ENCODE results near the gene CLRN2. TPM values are rescaled to one million over a fixed set of nuclear protein-coding genes. Genes with fewer than 3 reads are reported as not detected.

Gene CLRN2
- total RNA-seq, 1 experiment from 2014 or later: not detected

DNA sequence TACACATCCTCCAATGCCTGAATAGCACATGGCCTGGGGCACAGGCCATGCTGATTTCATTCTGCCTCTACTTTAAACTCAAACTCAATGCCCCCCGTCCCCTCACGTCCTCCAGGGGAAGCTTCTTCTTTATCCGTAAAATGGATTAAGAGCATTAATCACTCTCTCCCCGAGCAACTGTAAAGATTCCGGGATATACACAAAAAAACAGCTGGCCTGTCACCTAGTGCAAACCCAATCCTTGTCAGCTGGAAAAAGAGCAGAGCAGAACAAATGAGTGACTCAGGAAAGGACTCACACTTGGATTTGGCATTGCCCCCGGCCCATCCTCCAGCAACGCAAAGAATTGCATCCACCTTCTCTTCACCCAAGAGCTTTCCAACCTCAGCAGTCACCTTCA, 10.9 kb upstream of the CLRN2 start:
- DNase-seq (ENCODE audit: low read depth, low spot score) (no peak), ATAC-seq (no peak)
- TF ChIP-seq, protein P1, sequence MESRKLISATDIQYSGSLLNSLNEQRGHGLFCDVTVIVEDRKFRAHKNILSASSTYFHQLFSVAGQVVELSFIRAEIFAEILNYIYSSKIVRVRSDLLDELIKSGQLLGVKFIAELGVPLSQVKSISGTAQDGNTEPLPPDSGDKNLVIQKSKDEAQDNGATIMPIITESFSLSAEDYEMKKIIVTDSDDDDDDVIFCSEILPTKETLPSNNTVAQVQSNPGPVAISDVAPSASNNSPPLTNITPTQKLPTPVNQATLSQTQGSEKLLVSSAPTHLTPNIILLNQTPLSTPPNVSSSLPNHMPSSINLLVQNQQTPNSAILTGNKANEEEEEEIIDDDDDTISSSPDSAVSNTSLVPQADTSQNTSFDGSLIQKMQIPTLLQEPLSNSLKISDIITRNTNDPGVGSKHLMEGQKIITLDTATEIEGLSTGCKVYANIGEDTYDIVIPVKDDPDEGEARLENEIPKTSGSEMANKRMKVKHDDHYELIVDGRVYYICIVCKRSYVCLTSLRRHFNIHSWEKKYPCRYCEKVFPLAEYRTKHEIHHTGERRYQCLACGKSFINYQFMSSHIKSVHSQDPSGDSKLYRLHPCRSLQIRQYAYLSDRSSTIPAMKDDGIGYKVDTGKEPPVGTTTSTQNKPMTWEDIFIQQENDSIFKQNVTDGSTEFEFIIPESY (IDR thresholded peaks at IDR 0.05; ENCODE audit: extremely low read depth, insufficient replicate concordance, low read length): no peak
- TF ChIP-seq, protein P2, sequence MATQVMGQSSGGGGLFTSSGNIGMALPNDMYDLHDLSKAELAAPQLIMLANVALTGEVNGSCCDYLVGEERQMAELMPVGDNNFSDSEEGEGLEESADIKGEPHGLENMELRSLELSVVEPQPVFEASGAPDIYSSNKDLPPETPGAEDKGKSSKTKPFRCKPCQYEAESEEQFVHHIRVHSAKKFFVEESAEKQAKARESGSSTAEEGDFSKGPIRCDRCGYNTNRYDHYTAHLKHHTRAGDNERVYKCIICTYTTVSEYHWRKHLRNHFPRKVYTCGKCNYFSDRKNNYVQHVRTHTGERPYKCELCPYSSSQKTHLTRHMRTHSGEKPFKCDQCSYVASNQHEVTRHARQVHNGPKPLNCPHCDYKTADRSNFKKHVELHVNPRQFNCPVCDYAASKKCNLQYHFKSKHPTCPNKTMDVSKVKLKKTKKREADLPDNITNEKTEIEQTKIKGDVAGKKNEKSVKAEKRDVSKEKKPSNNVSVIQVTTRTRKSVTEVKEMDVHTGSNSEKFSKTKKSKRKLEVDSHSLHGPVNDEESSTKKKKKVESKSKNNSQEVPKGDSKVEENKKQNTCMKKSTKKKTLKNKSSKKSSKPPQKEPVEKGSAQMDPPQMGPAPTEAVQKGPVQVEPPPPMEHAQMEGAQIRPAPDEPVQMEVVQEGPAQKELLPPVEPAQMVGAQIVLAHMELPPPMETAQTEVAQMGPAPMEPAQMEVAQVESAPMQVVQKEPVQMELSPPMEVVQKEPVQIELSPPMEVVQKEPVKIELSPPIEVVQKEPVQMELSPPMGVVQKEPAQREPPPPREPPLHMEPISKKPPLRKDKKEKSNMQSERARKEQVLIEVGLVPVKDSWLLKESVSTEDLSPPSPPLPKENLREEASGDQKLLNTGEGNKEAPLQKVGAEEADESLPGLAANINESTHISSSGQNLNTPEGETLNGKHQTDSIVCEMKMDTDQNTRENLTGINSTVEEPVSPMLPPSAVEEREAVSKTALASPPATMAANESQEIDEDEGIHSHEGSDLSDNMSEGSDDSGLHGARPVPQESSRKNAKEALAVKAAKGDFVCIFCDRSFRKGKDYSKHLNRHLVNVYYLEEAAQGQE (IDR thresholded peaks at IDR 0.05; ENCODE audit: low read depth): no peak
- no peak for TF ChIP-seq ZFX (IDR thresholded peaks at IDR 0.05)
- no peak for TF ChIP-seq YY1 (IDR thresholded peaks at IDR 0.05; ENCODE audit: extremely low read depth, insufficient replicate concordance, low read depth, low read length)
- Histone ChIP-seq H3K27ac (ENCODE audit: low read depth, low read length) (no peak overlapping the region), H3K9me3 (ENCODE audit: control insufficient read depth in 1 of 2, insufficient read depth in 1 of 2, low read depth in 1 of 2, low read length in 2 of 2) (no peaks in the 10 kb centered on the region), H3K4me2 (ENCODE audit: low read length) (no peak overlapping the region), H2AFZ (ENCODE audit: low read depth, low read length, poor library complexity, severe bottlenecking) (no peak overlapping the region), H3K9ac (ENCODE audit: low read length) (no peak overlapping the region), H3K79me2 (ENCODE audit: insufficient read depth, low read length) (peaks cover 31% of the 10 kb centered on the region), H3K9me2 (ENCODE audit: insufficient read depth) (no peaks in the 10 kb centered on the region), H4K20me1 (ENCODE audit: insufficient read depth) (no peaks in the 10 kb centered on the region; the same call in 1 of the 2 replicates), H3K27me3 (ENCODE audit: insufficient read depth, low read length) (no peaks in the 10 kb centered on the region), H3K36me3 (ENCODE audit: control insufficient read depth in 1 of 2, insufficient read depth in 2 of 2, low read length in 2 of 2) (peaks cover 34 to 37% of the 10 kb centered on the region in 2 experiments; a peak in 3 of 4 replicates), H3K4me1 (ENCODE audit: control insufficient read depth in 1 of 2, insufficient read depth in 2 of 2, low read length in 2 of 2) (no peaks in the 10 kb centered on the region), H3K4me3 (replicated peaks in 1 of 2; ENCODE audit: low read depth in 1 of 2, low read length in 2 of 2) (no peak overlapping the region)
- POLR2A ChIA-PET: no interaction called here
- CTCF ChIA-PET: interaction anchor here (1.4 kb wide), 1 partner anchor 9 kb away, joined by 3 read pairs; no protein-coding TSS in a partner anchor
- RAD21 ChIA-PET (ENCODE audit: low non-redundant PET in 1 of 2, low total read pairs in 2 of 2, uncharacterized antibody in 2 of 2, unreplicated experiment in 2 of 2): no interaction called here
- no TSS peak for BruUV-seq (replicated peaks)
- intact Hi-C loops (cut with micrococcal nuclease): no loop called here

Data from HCT116 (cell line).